ENCODE results near the gene FGF9. TPM values are rescaled to one million over a fixed set of nuclear protein-coding genes. Genes with fewer than 3 reads are reported as not detected.

The FGF9 gene
- total RNA-seq, 4 donors from 2014 or later, result 0.13 to 2.1 (median 1.3) TPM

DNA sequence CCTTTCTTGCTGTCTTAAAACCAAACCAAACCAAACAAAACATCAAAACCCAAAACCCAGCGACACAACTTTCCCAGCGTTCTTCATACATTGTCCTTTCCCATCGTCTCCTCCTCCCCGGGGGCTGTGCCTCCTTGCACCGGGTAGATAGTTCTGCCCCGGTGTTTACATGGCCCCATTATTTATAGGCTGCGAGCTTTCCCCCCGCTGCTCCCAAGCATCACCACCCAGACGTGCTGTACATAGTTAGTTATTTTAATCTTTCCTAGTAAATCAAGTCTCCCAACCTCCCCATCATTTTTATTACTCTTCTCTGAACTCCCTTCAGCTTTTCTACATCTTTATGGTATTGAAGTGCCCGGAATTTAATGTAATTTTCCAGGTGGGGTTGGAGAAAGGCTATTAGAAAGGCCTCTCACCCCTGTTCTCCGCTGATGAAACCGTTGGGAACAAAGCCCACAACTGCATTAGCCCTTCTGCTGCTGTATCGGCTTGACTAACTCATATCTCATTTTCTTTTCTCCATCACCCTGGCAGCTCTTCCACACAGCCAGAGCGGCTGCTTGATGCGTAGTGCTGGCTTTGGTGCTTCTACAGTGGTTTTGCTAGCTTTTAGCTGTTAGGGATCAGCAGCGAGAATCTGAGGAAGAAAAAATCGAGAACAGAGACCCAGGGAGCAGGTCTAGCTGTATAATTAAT, 53.1 kb downstream of the FGF9 start:
- peaks cover 29% of the 10 kb centered on the region for H3K27me3 ChIP-seq
- ATAC-seq, result no peak
- no peak overlapping the region for H3K27ac ChIP-seq
- no peaks in the 10 kb centered on the region for H3K36me3 ChIP-seq
- TF ChIP-seq POLR2A (IDR thresholded peaks at IDR 0.05) (no peak), EP300 (IDR thresholded peaks at IDR 0.05) (no peak), CTCF (IDR thresholded peaks at IDR 0.05) (no peak), POLR2AphosphoS5 (IDR thresholded peaks at IDR 0.05) (no peak)
- H3K4me3 ChIP-seq, result no peak overlapping the region
- 80 to 82% methylated on average over 11 to 16 of the region's 17 CpGs for WGBS, 2 donors (ENCODE audit: low coverage in 1 of 2)
- H3K4me1 ChIP-seq, result no peaks in the 10 kb centered on the region
- H3K9me3 ChIP-seq, result no peaks in the 10 kb centered on the region

- peaks cover 0 to 11% (median 0%) of the 10 kb centered on the region in 3 donors for H3K9me3 ChIP-seq
- TF ChIP-seq POLR2AphosphoS5 (IDR thresholded peaks at IDR 0.05) (no peak), POLR2A (IDR thresholded peaks at IDR 0.05) (no peak), CTCF (IDR thresholded peaks at IDR 0.05) (no peak), EP300 (IDR thresholded peaks at IDR 0.05) (no peak)
- H3K4me1 ChIP-seq, result peaks cover 0 to under 1% (median 0%) of the 10 kb centered on the region in 3 donors
- H3K4me3 ChIP-seq, result no peak overlapping the region
- H3K27ac ChIP-seq, result no peak overlapping the region
- H3K27me3 ChIP-seq, result no peaks in the 10 kb centered on the region
- ATAC-seq, result no peak
- H3K36me3 ChIP-seq, result no peaks in the 10 kb centered on the region
- WGBS, 2 donors (ENCODE audit: low coverage in 1 of 2), result 85 to 93% methylated on average over 6 to 9 of the region's 9 CpGs
These were observed 59.5 kb downstream of the FGF9 start for GRCh38 chr13:21730186-21730880.

DNA sequence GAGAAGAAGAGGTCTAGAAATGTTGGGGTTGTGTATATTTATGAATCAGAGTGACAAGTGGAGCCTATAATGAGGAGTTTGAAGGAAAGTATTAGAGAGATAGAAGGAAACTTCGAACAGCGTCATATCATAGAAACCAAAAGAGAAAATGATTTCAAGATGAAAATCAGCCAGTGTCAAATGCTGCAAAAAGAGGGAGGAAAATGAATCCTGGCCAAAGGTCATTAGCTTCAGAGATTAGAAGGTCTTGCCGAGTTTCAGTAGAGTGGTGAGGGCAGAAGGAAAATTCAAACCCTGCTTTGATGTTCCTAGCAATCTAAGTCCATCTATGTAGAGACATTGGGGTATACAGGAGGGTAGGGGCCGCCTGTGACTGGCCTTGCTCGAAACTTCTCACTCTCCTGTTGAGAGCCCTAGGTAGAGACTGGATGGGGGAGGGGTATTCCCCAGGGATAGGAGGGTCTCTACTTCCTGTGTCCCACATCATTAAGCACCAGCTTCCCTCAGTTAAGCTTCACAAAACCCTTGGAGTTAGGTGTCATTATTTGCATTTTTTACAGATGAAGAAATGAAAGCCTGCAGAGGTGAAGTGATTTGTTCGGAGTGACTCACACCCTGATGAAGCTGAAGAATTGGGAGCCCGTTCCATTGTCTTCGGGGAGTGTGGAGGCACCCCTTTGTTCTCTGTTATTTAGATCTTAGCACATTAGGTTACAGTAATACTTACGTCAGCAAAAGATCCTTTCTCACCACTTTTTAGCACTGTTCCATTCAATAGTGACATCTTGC, 62.8 kb downstream of the FGF9 start:
- Histone ChIP-seq H3K4me1 (peaks cover 0 to 17% (median 6%) of the 10 kb centered on the region in 3 donors), H3K36me3 (no peaks in the 10 kb centered on the region), H3K27me3 (no peaks in the 10 kb centered on the region), H3K9me3 (peaks cover 0 to 11% (median 0%) of the 10 kb centered on the region in 3 donors), H3K4me3 (no peak overlapping the region), H3K27ac (no peak overlapping the region)
- TF ChIP-seq CTCF (IDR thresholded peaks at IDR 0.05), result no peak
- TF ChIP-seq POLR2A (IDR thresholded peaks at IDR 0.05), result no peak
- no peak for TF ChIP-seq POLR2AphosphoS5 (IDR thresholded peaks at IDR 0.05)
- TF ChIP-seq EP300 (IDR thresholded peaks at IDR 0.05), result no peak
- WGBS, 2 donors (ENCODE audit: low coverage in 1 of 2), result 68 to 73% methylated on average over 6 to 9 of the region's 9 CpGs
- no peak for ATAC-seq

DNA sequence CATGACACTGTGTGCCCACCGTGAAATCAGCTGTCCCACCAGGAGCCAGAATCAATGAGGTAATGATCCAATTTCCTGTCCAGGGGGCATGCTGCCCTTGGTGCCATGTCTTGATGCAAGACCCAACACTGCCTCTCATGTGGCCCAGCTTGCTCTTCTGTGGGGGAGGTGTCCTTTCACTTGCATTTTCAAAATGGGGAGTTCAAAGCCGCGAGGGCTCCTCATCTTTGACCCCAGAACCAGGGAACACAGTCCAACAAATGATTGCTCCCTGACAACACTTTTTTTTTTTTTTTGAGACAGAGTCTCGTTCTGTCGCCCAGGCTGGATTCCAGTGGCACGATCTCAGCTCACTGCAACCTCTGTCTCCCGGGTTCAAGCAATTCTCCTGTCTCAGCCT, 64.1 kb downstream of the FGF9 start:
- Histone ChIP-seq H3K27ac (no peak overlapping the region), H3K4me3 (no peak overlapping the region), H3K4me1 (peaks cover 0 to 17% (median 6%) of the 10 kb centered on the region in 3 donors), H3K27me3 (no peaks in the 10 kb centered on the region), H3K36me3 (no peaks in the 10 kb centered on the region), H3K9me3 (peaks cover 0 to 11% (median 0%) of the 10 kb centered on the region in 3 donors)
- TF ChIP-seq POLR2A (IDR thresholded peaks at IDR 0.05), result no peak
- 76% methylated on average over 5 of the region's 7 CpGs; no CpG with 5 or more reads in 1 of the 2 donors for WGBS, 2 donors (ENCODE audit: low coverage in 1 of 2)
- no peak for ATAC-seq

DNA sequence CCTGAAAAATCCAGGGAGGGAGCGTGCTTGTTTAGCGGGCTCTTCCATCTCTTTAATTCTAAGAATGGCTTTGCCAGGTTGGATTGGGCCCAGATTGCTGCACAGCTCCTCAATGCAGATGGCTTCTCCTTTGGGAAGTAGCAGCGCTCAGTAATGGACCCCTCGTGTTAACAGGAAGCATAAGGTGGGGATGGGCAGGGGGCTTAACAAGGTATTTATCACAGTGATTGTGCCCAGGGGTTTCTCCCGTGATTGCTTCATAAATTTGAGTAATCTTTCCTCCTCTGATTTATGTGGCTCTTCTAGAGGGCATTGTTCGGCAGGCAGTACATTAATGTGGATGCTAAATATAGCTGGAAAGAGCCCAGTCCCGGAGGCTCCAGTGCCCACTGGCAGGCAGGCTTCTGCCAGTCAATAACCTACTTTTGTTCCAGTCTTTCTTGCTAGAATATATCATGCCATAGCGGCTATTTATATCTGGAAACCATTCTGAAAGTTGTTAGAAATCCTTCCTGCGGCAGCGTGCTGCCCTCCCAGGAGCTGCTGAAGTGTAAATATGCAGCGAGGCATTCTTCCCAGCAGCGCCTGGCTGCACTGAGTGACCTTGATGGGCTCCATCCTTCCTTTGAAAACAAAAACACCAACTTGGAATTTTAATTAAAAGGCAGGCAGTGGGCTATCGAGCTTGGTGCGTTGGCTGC, 65.0 kb downstream of the FGF9 start:
- H3K27me3 ChIP-seq, result no peaks in the 10 kb centered on the region
- TF ChIP-seq POLR2AphosphoS5 (IDR thresholded peaks at IDR 0.05) (no peak), CTCF (IDR thresholded peaks at IDR 0.05) (no peak), POLR2A (IDR thresholded peaks at IDR 0.05) (no peak), EP300 (IDR thresholded peaks at IDR 0.05) (no peak)
- no peaks in the 10 kb centered on the region for H3K36me3 ChIP-seq
- H3K4me1 ChIP-seq, result peaks cover 0 to 17% (median 6%) of the 10 kb centered on the region in 3 donors
- H3K9me3 ChIP-seq, result peaks cover 0 to 11% (median 0%) of the 10 kb centered on the region in 3 donors
- H3K27ac ChIP-seq, result no peak overlapping the region
- no peak for ATAC-seq
- WGBS, 2 donors (ENCODE audit: low coverage in 1 of 2), result 11 to 19% methylated on average over 5 to 13 of the region's 14 CpGs
- no peak overlapping the region for H3K4me3 ChIP-seq
